Sigmoid colon (tissue), 7 donors: Measurements from ENCODE around the gene UBE3A. TPM values are rescaled to one million over a fixed set of nuclear protein-coding genes. Genes with fewer than 3 reads are reported as not detected.

Experiments used
- DNase-seq: peaks from one replicate; pipeline ENCODE4 v3.0.0-alpha.2; 2019
- H3K27ac ChIP-seq, 4 donors: fragments of 200-600 bp; sonication (generic); one replicate each; pipeline ENCODE4 v1.5.1; 2016 to 2019; ENCODE audit warnings: mild to moderate bottlenecking in 1 of 4
- H3K27me3 ChIP-seq, 3 donors: fragments of 200-600 bp; sonication (generic); one replicate each; pipeline ENCODE4 v1.5.1; 2019; ENCODE audit warnings: mild to moderate bottlenecking in 1 of 3
- H3K36me3 ChIP-seq, 4 donors: fragments of 200-600 bp; sonication (generic); one replicate each; pipeline ENCODE4 v1.5.1; 2016 to 2019
- H3K4me1 ChIP-seq, 4 donors: fragments of 200-600 bp; sonication (generic); one replicate each; pipeline ENCODE4 v1.5.1; 2017 to 2019
- H3K4me3 ChIP-seq, 4 donors: fragments of 200-600 bp; sonication (generic); one replicate each; pipeline ENCODE4 v1.5.1; 2017 to 2019; ENCODE audit warnings: mild to moderate bottlenecking in 2 of 4, moderate library complexity in 1 of 4
- H3K9me3 ChIP-seq, 4 donors: fragments of 200-600 bp in 3 of 4; sonication (generic) in 3 of 4; one replicate each; pipeline versions ENCODE4 v1.5.1 to v1.6.1; 2013 to 2019
- CTCF ChIP-seq, 4 experiments: fragments of 450-650 bp in 3 of 4; fragments of 200-600 bp in 1 of 4; IDR thresholded peaks; one replicate each; pipeline ENCODE4 v1.5.1; 2016 to 2019; ENCODE audit warnings: antibody characterized with exemption in 4 of 4, mild to moderate bottlenecking in 3 of 4, moderate library complexity in 2 of 4
- EP300 ChIP-seq, 4 donors: sonication (generic); formaldehyde crosslinking; IDR thresholded peaks; one replicate each; pipeline ENCODE4 v1.6.1; 2017; ENCODE audit warnings: antibody characterized with exemption in 4 of 4
- POLR2A ChIP-seq, 2 donors: fragments of 450-650 bp; IDR thresholded peaks; one replicate each; pipeline ENCODE4 v1.6.1; 2016; ENCODE audit warnings: antibody characterized with exemption in 2 of 2, mild to moderate bottlenecking in 2 of 2, moderate library complexity in 2 of 2
- POLR2AphosphoS5 ChIP-seq, 4 donors: sonication (generic); formaldehyde crosslinking; IDR thresholded peaks; one replicate each; pipeline ENCODE4 v1.6.1; 2017; ENCODE audit warnings: antibody characterized with exemption in 4 of 4
- WGBS, 2 donors: extraction: QIAGEN DNeasy Blood & Tissue Kit; methylation state at CpG; one replicate each; pipeline ENCODE4 v1.1.7; 2013; 5-methylcytosine and 5-hydroxymethylcytosine counted together
- intact Hi-C: fragments of 100-400 bp; cut with DNase I; formaldehyde crosslinking; loops from one replicate; pipeline ENCODE4 v1.15.1; 2023
- polyA plus RNA-seq, 3 donors: library from polyadenylated mRNA; stranded (reverse); fragments of 200-250 nt; gene quantifications; one replicate each; pipeline ENCODE4 v1.2.3, GENCODE V29; 2013
- total RNA-seq, 4 donors: library from RNA; depleted of rRNA; stranded (reverse); fragments of >200 nt; gene quantifications; one replicate each; pipeline ENCODE4 v1.1.0, GENCODE V29; 2016
- donor health status: healthy with polysubstance abuse.
- donor health status: Bipolar disorder and iron deficiency.
- donor health status: healthy.

UBE3A gene
- total and polyA plus RNA-seq, 7 donors: 12.6 to 103 (median 70.9) TPM

DNA sequence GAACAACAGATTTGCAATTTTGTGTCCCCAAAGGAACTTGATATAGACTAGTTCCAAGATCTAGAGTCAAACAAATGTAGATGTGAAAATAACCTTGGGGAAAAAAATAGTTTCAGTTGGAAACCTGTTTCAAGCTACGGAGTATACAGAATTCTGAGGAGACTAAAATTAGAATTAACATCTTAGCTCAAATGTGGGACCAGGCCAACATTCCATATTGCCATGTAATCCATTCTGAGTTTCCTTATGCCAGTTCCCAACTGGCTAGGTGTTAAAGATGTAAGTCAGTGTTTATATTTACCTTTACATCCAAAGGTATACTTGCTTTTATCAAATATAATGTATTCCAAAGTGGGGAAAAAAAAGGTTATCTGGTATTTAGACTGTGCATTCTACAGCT is 76.3 kb downstream of the UBE3A start:
- no peak for DNase-seq
- H3K4me3 ChIP-seq: no peak overlapping the region
- no peaks in the 10 kb centered on the region for H3K9me3 ChIP-seq
- peak overlapping the region in 3 of 4 donors; percentile 33 to 51 (median 35) for H3K27ac ChIP-seq
- no peaks in the 10 kb centered on the region for H3K27me3 ChIP-seq
- 93 to 97% methylated on average over 1 of the region's 1 CpG for WGBS, 2 donors
- TF ChIP-seq EP300 (IDR thresholded peaks at IDR 0.05): no peak
- no peak for TF ChIP-seq POLR2AphosphoS5 (IDR thresholded peaks at IDR 0.05)
- no peak for TF ChIP-seq POLR2A (IDR thresholded peaks at IDR 0.05)
- TF ChIP-seq CTCF (IDR thresholded peaks at IDR 0.05): no peak
- peaks cover 0 to 23% (median 4%) of the 10 kb centered on the region in 4 donors for H3K4me1 ChIP-seq
- intact Hi-C loops: no loop called here
- peaks cover 0 to 22% (median 0%) of the 10 kb centered on the region in 4 donors for H3K36me3 ChIP-seq

GRCh38 chr15:25347707-25348106 is 91.1 kb downstream of the UBE3A start:
- no peak for DNase-seq
- H3K27ac ChIP-seq: no peak overlapping the region
- intact Hi-C loops: loop anchor here (5.0 kb wide), 1 partner anchor 90 kb away; the partner anchor contains the start of gene UBE3A
- H3K4me3 ChIP-seq: no peak overlapping the region
- H3K4me1 ChIP-seq: peaks cover 0 to 19% (median 8%) of the 10 kb centered on the region in 4 donors
- TF ChIP-seq POLR2AphosphoS5 (IDR thresholded peaks at IDR 0.05) (no peak), CTCF (IDR thresholded peaks at IDR 0.05) (no peak), POLR2A (IDR thresholded peaks at IDR 0.05) (no peak), EP300 (IDR thresholded peaks at IDR 0.05) (no peak)
- H3K36me3 ChIP-seq: peaks cover 0 to 25% (median 0%) of the 10 kb centered on the region in 4 donors
- no peaks in the 10 kb centered on the region for H3K27me3 ChIP-seq
- peaks cover 0 to 8% (median 1%) of the 10 kb centered on the region in 4 donors for H3K9me3 ChIP-seq
- 96 to 97% methylated on average over 2 of the region's 2 CpGs for WGBS, 2 donors

GRCh38 chr15:25346371-25346770 is 92.5 kb downstream of the UBE3A start:
- WGBS, 2 donors: 96 to 99% methylated on average over 3 of the region's 3 CpGs
- TF ChIP-seq CTCF (IDR thresholded peaks at IDR 0.05) (no peak), EP300 (IDR thresholded peaks at IDR 0.05) (no peak), POLR2A (IDR thresholded peaks at IDR 0.05) (no peak), POLR2AphosphoS5 (IDR thresholded peaks at IDR 0.05) (no peak)
- Histone ChIP-seq H3K27ac (peak overlapping the region; percentile 45 to 73 (median 56)), H3K4me3 (no peak overlapping the region), H3K27me3 (no peaks in the 10 kb centered on the region), H3K36me3 (peaks cover 0 to 26% (median 0%) of the 10 kb centered on the region in 4 donors), H3K4me1 (peaks cover 0 to 15% (median 8%) of the 10 kb centered on the region in 4 donors), H3K9me3 (peaks cover 0 to 8% (median 1%) of the 10 kb centered on the region in 4 donors)
- DNase-seq: no peak
- intact Hi-C loops: loop anchor here (5.0 kb wide), 1 partner anchor 91 kb away; the partner anchor contains the start of gene UBE3A

- intact Hi-C loops: loop anchor here (5.0 kb wide), 1 partner anchor 91 kb away; the partner anchor contains the start of gene UBE3A
- 90 to 95% methylated on average over 3 of the region's 3 CpGs for WGBS, 2 donors
- peak overlapping the region; percentile 45 to 73 (median 56) for H3K27ac ChIP-seq
These were observed 92.9 kb downstream of the UBE3A start for GRCh38 chr15:25345943-25346342.

More at GRCh38 chr15:25345943-25346342, 92.9 kb downstream of the UBE3A start:
- H3K9me3 ChIP-seq: peaks cover 0 to 8% (median 1%) of the 10 kb centered on the region in 4 donors
- no peaks in the 10 kb centered on the region for H3K27me3 ChIP-seq
- H3K4me1 ChIP-seq: peaks cover 0 to 15% (median 8%) of the 10 kb centered on the region in 4 donors
- TF ChIP-seq CTCF (IDR thresholded peaks at IDR 0.05): peak in 3 of 4 experiments; percentile 13 to 37 (median 36)
- no peak for TF ChIP-seq EP300 (IDR thresholded peaks at IDR 0.05)
- TF ChIP-seq POLR2A (IDR thresholded peaks at IDR 0.05): no peak
- peak in 1 of 4 donors; percentile 22 for TF ChIP-seq POLR2AphosphoS5 (IDR thresholded peaks at IDR 0.05)
- H3K36me3 ChIP-seq: peaks cover 0 to 22% (median 0%) of the 10 kb centered on the region in 4 donors
- DNase-seq: peak; percentile 78
- H3K4me3 ChIP-seq: no peak overlapping the region
